ENCODE results near the gene SGMS1.

DNA sequence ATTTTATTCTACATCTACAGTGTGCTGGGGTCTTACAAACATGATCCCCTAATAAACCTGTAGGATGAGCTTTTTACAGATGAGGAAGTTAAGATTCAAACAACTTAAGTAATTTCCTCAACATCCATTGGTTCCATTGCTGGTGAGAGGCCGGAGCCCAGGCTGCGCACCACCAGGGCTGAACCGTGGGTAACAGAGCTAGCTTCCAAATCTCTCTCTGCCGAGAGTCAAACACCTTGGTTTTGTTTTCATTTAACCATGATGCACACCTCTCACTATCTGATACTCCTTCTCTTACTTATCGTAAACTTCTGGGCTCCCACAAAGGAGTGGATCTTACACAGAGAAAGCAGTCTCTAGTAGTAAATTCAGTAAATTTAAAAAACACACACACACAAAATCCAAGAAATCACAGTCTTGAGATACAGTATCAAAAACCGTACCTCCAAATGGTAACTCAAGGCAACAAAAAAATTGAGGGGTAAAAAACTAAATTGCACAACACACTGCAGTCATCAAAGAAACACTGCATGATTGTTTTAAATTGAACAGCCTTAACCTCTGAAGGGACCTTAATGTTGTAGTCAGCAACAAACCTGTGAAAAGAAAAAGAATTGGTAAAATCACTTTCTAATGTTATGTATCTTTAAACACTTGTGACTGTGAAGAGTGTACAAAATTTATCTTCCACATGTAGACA lies 20.5 kb downstream of the SGMS1 start:
- no peak for TF ChIP-seq POLR2A (IDR thresholded peaks at IDR 0.05)
- TF ChIP-seq, protein P1, sequence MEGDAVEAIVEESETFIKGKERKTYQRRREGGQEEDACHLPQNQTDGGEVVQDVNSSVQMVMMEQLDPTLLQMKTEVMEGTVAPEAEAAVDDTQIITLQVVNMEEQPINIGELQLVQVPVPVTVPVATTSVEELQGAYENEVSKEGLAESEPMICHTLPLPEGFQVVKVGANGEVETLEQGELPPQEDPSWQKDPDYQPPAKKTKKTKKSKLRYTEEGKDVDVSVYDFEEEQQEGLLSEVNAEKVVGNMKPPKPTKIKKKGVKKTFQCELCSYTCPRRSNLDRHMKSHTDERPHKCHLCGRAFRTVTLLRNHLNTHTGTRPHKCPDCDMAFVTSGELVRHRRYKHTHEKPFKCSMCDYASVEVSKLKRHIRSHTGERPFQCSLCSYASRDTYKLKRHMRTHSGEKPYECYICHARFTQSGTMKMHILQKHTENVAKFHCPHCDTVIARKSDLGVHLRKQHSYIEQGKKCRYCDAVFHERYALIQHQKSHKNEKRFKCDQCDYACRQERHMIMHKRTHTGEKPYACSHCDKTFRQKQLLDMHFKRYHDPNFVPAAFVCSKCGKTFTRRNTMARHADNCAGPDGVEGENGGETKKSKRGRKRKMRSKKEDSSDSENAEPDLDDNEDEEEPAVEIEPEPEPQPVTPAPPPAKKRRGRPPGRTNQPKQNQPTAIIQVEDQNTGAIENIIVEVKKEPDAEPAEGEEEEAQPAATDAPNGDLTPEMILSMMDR (IDR thresholded peaks at IDR 0.05): no peak

Data from testis (tissue), 2 donors.